Activated CD8-positive, alpha-beta T cell treated with anti-CD3 and anti-CD28 coated beads for 36 hours (primary cell): ENCODE data around the gene TC2N. TPM values are rescaled to one million over a fixed set of nuclear protein-coding genes. Genes with fewer than 3 reads are reported as not detected.

Experiments
- ATAC-seq: fragments of 200-7000 bp; cut with Tn5 transposase; one replicate; pipeline ENCODE4 v1.10.0; 2021; ENCODE audit warnings: mild to moderate bottlenecking, moderate library complexity
- CTCF ChIA-PET: fragments of 350-600 bp; sonication (Branson Sonifier 250); formaldehyde crosslinking; loops from one replicate; lab custom pipeline; 2021; ENCODE audit warnings: antibody characterized with exemption; lab: Charles Lee
- POLR2A ChIA-PET: fragments of 350-600 bp; sonication (Branson Sonifier 250); formaldehyde crosslinking; loops from one replicate; lab custom pipeline; 2021; ENCODE audit warnings: antibody characterized with exemption; lab: Charles Lee
- DNase-seq: peaks from one replicate; pipeline ENCODE4 v3.0.0-alpha.2; 2020
- H3K27ac Mint-ChIP-seq: one replicate; pipeline ENCODE4 v1.8.0; 2021; ENCODE audit warnings: mild to moderate bottlenecking, mixed read lengths
- H3K27me3 Mint-ChIP-seq: one replicate; pipeline ENCODE4 v1.8.0; 2021; ENCODE audit warnings: mixed read lengths
- H3K36me3 Mint-ChIP-seq: one replicate; pipeline ENCODE4 v1.8.0; 2021; ENCODE audit warnings: low read depth, mixed read lengths
- H3K4me1 Mint-ChIP-seq: one replicate; pipeline ENCODE4 v1.8.0; 2021; ENCODE audit warnings: low read depth, mixed read lengths
- H3K4me3 Mint-ChIP-seq: one replicate; pipeline ENCODE4 v1.8.0; 2021; ENCODE audit warnings: mild to moderate bottlenecking, moderate library complexity, mixed read lengths
- H3K9me3 Mint-ChIP-seq: one replicate; pipeline ENCODE4 v1.8.0; 2021; ENCODE audit warnings: mixed read lengths
- intact Hi-C: fragments of 100-400 bp; cut with micrococcal nuclease; formaldehyde crosslinking; loops from one replicate; pipeline ENCODE4 v1.10.0; 2022
- total RNA-seq, 2 experiments: library from RNA; stranded (reverse); gene quantifications; one replicate each; pipeline ENCODE4 v1.2.3, GENCODE V29; 2021
- TF ChIP-seq, protein P1 (sequence below): fragments of 200-600 bp; IDR thresholded peaks from one replicate; pipeline ENCODE4 v1.8.0; 2022; ENCODE audit warnings: antibody characterized with exemption, mild to moderate bottlenecking

The TC2N gene
- total RNA-seq, 2 experiments from 2014 or later: 28.5 to 32.5 TPM

DNA sequence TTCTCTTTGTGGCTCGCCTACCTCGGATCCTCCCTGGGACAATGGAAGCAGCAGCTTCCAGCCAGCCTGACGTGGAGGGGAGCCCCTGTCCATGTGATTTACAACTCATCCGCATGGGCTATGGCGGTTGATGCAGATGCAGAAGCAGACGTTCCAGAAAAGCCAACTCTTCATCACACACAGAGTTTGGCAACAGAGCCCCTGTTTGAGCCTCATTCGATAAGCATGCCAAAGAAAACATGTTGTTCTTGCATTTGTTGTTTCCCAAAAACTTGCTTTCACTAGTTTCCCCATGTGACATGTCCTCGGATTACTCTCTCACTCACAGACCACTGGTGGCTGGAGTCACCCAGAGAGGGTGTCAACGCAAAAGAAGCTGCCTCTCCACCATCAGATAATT is 16.4 kb upstream of the TC2N start:
- Mint-ChIP-seq H3K4me1 (peaks cover 34% of the 10 kb centered on the region), H3K27ac (no peak overlapping the region), H3K27me3 (no peaks in the 10 kb centered on the region), H3K4me3 (no peak overlapping the region), H3K9me3 (no peaks in the 10 kb centered on the region), H3K36me3 (no peaks in the 10 kb centered on the region)
- TF ChIP-seq, protein P1, sequence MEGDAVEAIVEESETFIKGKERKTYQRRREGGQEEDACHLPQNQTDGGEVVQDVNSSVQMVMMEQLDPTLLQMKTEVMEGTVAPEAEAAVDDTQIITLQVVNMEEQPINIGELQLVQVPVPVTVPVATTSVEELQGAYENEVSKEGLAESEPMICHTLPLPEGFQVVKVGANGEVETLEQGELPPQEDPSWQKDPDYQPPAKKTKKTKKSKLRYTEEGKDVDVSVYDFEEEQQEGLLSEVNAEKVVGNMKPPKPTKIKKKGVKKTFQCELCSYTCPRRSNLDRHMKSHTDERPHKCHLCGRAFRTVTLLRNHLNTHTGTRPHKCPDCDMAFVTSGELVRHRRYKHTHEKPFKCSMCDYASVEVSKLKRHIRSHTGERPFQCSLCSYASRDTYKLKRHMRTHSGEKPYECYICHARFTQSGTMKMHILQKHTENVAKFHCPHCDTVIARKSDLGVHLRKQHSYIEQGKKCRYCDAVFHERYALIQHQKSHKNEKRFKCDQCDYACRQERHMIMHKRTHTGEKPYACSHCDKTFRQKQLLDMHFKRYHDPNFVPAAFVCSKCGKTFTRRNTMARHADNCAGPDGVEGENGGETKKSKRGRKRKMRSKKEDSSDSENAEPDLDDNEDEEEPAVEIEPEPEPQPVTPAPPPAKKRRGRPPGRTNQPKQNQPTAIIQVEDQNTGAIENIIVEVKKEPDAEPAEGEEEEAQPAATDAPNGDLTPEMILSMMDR: no peak
- ATAC-seq: no peak
- no peak for DNase-seq
- intact Hi-C loops: no loop called here
- CTCF ChIA-PET: interaction anchor here (1.4 kb wide), 1 partner anchor 8 kb away, joined by 3 read pairs; no protein-coding TSS in a partner anchor
- POLR2A ChIA-PET: no interaction called here

DNA sequence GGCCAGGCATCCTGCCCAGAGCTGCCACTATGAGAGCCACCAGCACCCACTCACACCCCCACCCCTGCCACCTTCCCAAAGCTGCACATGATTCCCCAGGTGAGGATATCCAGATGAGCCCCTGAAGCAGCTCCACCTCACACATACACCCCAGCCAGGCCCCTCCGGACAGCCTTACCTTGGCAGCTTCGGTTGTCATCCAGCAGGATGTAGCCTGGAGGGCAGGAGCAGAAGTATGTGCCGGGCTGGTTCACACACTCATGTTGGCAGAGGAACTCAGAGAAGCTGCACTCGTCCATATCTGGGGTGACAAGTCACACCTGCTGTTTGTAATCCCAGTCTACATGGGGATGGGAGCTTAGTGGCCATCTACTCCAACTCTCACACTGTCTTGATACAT is 15.4 kb upstream of the TC2N start:
- no peak overlapping the region for H3K27ac Mint-ChIP-seq
- ChIA-PET POLR2A (interaction anchor here (1.0 to 1.1 kb wide), 4 partner anchors 9 to 157 kb away, joined by 3 to 5 read pairs (median 3); no protein-coding TSS in a partner anchor), CTCF (interaction anchor here (1.4 kb wide), 1 partner anchor 9 kb away, joined by 3 read pairs; no protein-coding TSS in a partner anchor)
- H3K4me1 Mint-ChIP-seq: peaks cover 34% of the 10 kb centered on the region
- ATAC-seq (no peak), DNase-seq (no peak)
- no peaks in the 10 kb centered on the region for H3K9me3 Mint-ChIP-seq
- intact Hi-C loops: no loop called here
- H3K36me3 Mint-ChIP-seq: no peaks in the 10 kb centered on the region
- no peak overlapping the region for H3K4me3 Mint-ChIP-seq
- TF ChIP-seq, protein P1: no peak
- H3K27me3 Mint-ChIP-seq: no peaks in the 10 kb centered on the region

DNA sequence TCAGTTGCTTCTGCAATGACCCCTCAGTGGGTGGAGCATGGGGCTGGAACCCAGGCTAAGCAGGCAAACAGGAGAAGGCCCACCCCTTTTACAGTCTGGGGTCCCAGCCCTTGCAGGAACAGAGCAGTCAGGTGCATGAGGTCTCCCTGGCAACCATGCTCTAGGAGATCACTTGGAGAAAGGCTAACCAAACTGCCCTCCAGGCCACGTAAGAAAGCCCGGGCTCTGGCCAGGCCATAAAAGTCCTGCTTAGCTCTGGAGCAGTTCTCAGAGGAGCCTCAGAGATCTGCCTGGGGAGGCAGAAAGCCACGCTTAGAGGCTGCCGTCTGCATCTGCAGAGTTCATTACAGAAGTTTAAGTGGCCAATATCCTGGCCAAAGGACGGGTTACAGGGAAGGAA is 15.0 kb upstream of the TC2N start:
- H3K4me3 Mint-ChIP-seq: no peak overlapping the region
- H3K27me3 Mint-ChIP-seq: no peaks in the 10 kb centered on the region
- ChIA-PET POLR2A (interaction anchor here (1.0 to 1.1 kb wide), 4 partner anchors 8 to 157 kb away, joined by 3 to 5 read pairs (median 3); no protein-coding TSS in a partner anchor), CTCF (interaction anchor here (1.4 kb wide), 1 partner anchor 9 kb away, joined by 3 read pairs; no protein-coding TSS in a partner anchor)
- intact Hi-C loops: no loop called here
- H3K27ac Mint-ChIP-seq: no peak overlapping the region
- DNase-seq (no peak), ATAC-seq (no peak)
- H3K4me1 Mint-ChIP-seq: peaks cover 34% of the 10 kb centered on the region
- no peaks in the 10 kb centered on the region for H3K9me3 Mint-ChIP-seq
- TF ChIP-seq, protein P1: no peak
- H3K36me3 Mint-ChIP-seq: no peaks in the 10 kb centered on the region

DNA sequence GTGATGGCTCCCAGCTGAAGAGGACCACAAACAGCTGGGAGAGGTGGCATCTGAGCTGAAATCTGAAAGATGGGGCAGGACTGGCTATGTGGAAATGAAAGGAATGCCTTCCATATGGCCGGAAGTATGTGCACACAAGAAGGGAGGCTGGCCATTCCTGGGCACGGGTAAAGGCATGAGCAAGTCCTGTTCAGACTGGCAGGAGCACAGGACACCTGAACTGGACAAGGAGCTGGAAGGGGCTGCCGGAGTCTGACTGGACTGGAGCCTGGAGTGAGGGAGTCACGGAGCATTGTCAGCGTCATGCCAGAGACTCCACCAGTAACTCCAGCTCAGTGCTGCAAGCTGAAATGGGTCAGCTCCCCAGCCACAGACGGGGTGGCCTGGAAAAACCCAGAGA is 11.9 kb upstream of the TC2N start:
- TF ChIP-seq, protein P1: no peak
- ATAC-seq: no peak
- no peak overlapping the region for H3K27ac Mint-ChIP-seq

DNA sequence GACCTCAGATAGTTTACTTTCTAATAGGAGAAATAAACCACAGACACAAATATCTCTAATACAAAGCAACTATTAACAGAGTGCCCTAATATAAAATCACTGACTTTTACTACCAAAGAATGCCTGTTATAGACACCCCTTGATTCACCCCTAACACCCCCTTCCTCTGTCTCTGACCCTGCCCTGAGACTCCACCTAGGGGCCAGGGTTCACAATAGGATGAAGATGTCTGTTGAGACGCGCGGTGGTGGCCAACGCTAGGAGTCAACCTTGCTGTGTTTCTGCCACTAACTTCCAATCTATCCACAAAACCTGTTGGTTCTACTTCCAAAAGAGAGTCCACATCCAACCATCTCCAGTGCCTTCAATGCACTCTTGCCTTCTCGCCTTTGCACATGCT is 10.9 kb upstream of the TC2N start:
- Mint-ChIP-seq H3K4me3 (no peak overlapping the region), H3K36me3 (no peaks in the 10 kb centered on the region), H3K27me3 (no peaks in the 10 kb centered on the region), H3K27ac (no peak overlapping the region), H3K9me3 (no peaks in the 10 kb centered on the region), H3K4me1 (peaks cover 53% of the 10 kb centered on the region)
- POLR2A ChIA-PET: no interaction called here
- no peak for DNase-seq
- CTCF ChIA-PET: interaction anchor here (1.0 kb wide), 1 partner anchor 10 kb away, joined by 3 read pairs; no protein-coding TSS in a partner anchor
- TF ChIP-seq, protein P1: no peak
- intact Hi-C loops: no loop called here
- no peak for ATAC-seq

More for the DNA sequence above, 11.9 kb upstream of the TC2N start:
- Mint-ChIP-seq H3K4me3 (no peak overlapping the region), H3K36me3 (no peaks in the 10 kb centered on the region), H3K9me3 (no peaks in the 10 kb centered on the region), H3K27me3 (no peaks in the 10 kb centered on the region), H3K4me1 (peaks cover 45% of the 10 kb centered on the region)
- intact Hi-C loops: no loop called here
- DNase-seq: no peak
- ChIA-PET POLR2A (interaction anchor here (0.7 to 1.0 kb wide), 2 partner anchors 10 to 17 kb away, joined by 3 to 4 read pairs; no protein-coding TSS in a partner anchor), CTCF (interaction anchor here (0.8 to 1.1 kb wide), 3 partner anchors 21 to 64 kb away, joined by 3 to 4 read pairs (median 3); no protein-coding TSS in a partner anchor)
